ENCODE data around the gene PNMA6E. TPM values are rescaled to one million over a fixed set of nuclear protein-coding genes. Genes with fewer than 3 reads are reported as not detected.

Gene PNMA6E
- total and polyA plus RNA-seq, 2 experiments from 2014 or later, result not detected

DNA sequence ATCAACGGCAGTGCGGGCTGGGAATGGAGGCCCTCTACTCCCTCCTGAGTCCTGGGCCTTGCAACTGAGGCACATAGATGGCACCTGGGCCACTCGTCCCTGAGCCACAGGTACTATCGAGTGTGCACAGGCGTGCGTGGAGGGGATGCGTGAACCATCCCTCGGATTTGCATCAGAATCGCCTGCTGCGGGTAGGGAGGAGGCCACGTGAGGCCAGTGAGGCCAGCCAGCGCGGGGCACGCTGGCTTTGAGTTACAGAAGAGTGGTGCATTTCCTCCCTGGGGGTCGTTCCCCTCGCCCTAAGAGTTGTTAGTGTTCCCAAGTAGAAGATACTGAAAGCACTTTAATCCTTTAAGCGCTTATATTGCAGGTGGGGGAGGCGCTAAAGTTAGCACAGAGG is 20.7 kb upstream of the PNMA6E start (continued):
- TF ChIP-seq, protein P1, sequence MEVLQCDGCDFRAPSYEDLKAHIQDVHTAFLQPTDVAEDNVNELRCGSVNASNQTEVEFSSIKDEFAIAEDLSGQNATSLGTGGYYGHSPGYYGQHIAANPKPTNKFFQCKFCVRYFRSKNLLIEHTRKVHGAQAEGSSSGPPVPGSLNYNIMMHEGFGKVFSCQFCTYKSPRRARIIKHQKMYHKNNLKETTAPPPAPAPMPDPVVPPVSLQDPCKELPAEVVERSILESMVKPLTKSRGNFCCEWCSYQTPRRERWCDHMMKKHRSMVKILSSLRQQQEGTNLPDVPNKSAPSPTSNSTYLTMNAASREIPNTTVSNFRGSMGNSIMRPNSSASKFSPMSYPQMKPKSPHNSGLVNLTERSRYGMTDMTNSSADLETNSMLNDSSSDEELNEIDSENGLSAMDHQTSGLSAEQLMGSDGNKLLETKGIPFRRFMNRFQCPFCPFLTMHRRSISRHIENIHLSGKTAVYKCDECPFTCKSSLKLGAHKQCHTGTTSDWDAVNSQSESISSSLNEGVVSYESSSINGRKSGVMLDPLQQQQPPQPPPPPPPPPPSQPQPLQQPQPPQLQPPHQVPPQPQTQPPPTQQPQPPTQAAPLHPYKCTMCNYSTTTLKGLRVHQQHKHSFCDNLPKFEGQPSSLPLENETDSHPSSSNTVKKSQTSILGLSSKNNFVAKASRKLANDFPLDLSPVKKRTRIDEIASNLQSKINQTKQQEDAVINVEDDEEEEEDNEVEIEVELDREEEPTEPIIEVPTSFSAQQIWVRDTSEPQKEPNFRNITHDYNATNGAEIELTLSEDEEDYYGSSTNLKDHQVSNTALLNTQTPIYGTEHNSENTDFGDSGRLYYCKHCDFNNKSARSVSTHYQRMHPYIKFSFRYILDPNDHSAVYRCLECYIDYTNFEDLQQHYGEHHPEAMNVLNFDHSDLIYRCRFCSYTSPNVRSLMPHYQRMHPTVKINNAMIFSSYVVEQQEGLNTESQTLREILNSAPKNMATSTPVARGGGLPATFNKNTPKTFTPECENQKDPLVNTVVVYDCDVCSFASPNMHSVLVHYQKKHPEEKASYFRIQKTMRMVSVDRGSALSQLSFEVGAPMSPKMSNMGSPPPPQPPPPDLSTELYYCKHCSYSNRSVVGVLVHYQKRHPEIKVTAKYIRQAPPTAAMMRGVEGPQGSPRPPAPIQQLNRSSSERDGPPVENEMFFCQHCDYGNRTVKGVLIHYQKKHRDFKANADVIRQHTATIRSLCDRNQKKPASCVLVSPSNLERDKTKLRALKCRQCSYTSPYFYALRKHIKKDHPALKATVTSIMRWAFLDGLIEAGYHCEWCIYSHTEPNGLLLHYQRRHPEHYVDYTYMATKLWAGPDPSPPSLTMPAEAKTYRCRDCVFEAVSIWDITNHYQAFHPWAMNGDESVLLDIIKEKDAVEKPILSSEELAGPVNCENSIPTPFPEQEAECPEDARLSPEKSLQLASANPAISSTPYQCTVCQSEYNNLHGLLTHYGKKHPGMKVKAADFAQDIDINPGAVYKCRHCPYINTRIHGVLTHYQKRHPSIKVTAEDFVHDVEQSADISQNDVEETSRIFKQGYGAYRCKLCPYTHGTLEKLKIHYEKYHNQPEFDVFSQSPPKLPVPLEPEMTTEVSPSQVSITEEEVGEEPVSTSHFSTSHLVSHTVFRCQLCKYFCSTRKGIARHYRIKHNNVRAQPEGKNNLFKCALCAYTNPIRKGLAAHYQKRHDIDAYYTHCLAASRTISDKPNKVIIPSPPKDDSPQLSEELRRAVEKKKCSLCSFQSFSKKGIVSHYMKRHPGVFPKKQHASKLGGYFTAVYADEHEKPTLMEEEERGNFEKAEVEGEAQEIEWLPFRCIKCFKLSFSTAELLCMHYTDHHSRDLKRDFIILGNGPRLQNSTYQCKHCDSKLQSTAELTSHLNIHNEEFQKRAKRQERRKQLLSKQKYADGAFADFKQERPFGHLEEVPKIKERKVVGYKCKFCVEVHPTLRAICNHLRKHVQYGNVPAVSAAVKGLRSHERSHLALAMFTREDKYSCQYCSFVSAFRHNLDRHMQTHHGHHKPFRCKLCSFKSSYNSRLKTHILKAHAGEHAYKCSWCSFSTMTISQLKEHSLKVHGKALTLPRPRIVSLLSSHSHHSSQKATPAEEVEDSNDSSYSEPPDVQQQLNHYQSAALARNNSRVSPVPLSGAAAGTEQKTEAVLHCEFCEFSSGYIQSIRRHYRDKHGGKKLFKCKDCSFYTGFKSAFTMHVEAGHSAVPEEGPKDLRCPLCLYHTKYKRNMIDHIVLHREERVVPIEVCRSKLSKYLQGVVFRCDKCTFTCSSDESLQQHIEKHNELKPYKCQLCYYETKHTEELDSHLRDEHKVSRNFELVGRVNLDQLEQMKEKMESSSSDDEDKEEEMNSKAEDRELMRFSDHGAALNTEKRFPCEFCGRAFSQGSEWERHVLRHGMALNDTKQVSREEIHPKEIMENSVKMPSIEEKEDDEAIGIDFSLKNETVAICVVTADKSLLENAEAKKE (CRISPR knock-in tag; IDR thresholded peaks at IDR 0.05), result no peak
- no peak for TF ChIP-seq NANOG (IDR thresholded peaks at IDR 0.05; ENCODE audit: borderline replicate concordance)
- TF ChIP-seq, protein P2, sequence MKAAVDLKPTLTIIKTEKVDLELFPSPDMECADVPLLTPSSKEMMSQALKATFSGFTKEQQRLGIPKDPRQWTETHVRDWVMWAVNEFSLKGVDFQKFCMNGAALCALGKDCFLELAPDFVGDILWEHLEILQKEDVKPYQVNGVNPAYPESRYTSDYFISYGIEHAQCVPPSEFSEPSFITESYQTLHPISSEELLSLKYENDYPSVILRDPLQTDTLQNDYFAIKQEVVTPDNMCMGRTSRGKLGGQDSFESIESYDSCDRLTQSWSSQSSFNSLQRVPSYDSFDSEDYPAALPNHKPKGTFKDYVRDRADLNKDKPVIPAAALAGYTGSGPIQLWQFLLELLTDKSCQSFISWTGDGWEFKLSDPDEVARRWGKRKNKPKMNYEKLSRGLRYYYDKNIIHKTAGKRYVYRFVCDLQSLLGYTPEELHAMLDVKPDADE (IDR thresholded peaks at IDR 0.05), result no peak
- TF ChIP-seq JUNB (IDR thresholded peaks at IDR 0.05; ENCODE audit: unreplicated experiment), result no peak

DNA sequence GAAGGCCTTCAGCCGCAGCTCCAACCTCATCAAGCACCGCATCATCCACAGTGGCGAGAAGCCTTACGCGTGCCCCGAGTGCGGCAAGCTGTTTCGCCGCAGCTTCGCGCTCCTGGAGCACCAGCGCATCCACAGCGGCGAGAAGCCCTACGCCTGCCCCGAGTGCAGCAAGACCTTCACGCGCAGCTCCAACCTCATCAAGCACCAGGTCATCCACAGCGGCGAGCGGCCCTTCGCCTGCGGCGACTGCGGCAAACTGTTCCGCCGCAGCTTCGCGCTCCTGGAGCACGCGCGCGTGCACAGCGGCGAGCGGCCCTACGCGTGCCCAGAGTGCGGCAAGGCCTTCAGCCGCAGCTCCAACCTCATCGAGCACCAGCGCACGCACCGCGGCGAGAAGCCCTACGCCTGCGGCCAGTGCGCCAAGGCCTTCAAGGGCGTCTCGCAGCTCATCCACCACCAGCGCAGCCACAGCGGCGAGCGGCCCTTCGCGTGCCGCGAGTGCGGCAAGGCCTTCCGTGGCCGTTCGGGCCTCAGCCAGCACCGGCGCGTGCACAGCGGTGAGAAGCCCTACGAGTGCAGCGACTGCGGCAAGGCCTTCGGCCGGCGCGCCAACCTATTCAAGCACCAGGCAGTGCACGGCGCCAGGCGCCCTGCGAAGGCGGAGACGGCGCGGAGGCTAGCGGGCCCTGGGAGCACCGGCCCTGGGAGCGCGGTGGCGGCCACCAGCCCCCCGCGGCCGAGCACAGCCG is 19.9 kb upstream of the PNMA6E start:
- no peak overlapping the region for H3K27ac Mint-ChIP-seq
- H3K36me3 ChIP-seq (ENCODE audit: insufficient read depth), result no peaks in the 10 kb centered on the region
- no peaks in the 10 kb centered on the region for H3K9me2 ChIP-seq (ENCODE audit: insufficient read depth)
- no peaks in the 10 kb centered on the region for H3K36me3 Mint-ChIP-seq (ENCODE audit: low read depth)
- no peaks in the 10 kb centered on the region for H3F3A ChIP-seq (replicated peaks; ENCODE audit: low read depth)
- DNase-seq (ENCODE audit: low spot score) (no peak), ATAC-seq (no peak)
- no peak overlapping the region for H3K27ac ChIP-seq (ENCODE audit: low read depth)
- H3K4me1 ChIP-seq (ENCODE audit: insufficient read depth), result no peaks in the 10 kb centered on the region
- H3K9me3 Mint-ChIP-seq, result no peaks in the 10 kb centered on the region
- H3K79me2 ChIP-seq (replicated peaks; ENCODE audit: insufficient read depth), result no peaks in the 10 kb centered on the region
- H3K27me3 ChIP-seq (ENCODE audit: insufficient read depth), result no peaks in the 10 kb centered on the region
- H3K4me2 ChIP-seq, result no peak overlapping the region
- no peak overlapping the region for H3K4me3 Mint-ChIP-seq
- H3K4me3 ChIP-seq, result no peak overlapping the region
- H4K20me1 ChIP-seq (replicated peaks; ENCODE audit: insufficient read depth), result no peaks in the 10 kb centered on the region
- no peak overlapping the region for H2AFZ ChIP-seq
- peaks cover 11% of the 10 kb centered on the region; the same call in 2 of the 3 replicates for H3K4me1 Mint-ChIP-seq
- peaks cover 7% of the 10 kb centered on the region for H3K27me3 Mint-ChIP-seq (ENCODE audit: insufficient read depth, low read depth, poor library complexity)
- no peak for TF ChIP-seq ZNF114 (CRISPR knock-in tag; IDR thresholded peaks at IDR 0.05)
- TF ChIP-seq, protein P3, sequence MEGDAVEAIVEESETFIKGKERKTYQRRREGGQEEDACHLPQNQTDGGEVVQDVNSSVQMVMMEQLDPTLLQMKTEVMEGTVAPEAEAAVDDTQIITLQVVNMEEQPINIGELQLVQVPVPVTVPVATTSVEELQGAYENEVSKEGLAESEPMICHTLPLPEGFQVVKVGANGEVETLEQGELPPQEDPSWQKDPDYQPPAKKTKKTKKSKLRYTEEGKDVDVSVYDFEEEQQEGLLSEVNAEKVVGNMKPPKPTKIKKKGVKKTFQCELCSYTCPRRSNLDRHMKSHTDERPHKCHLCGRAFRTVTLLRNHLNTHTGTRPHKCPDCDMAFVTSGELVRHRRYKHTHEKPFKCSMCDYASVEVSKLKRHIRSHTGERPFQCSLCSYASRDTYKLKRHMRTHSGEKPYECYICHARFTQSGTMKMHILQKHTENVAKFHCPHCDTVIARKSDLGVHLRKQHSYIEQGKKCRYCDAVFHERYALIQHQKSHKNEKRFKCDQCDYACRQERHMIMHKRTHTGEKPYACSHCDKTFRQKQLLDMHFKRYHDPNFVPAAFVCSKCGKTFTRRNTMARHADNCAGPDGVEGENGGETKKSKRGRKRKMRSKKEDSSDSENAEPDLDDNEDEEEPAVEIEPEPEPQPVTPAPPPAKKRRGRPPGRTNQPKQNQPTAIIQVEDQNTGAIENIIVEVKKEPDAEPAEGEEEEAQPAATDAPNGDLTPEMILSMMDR (conservative IDR thresholded peaks at IDR 0.05; ENCODE audit: low read depth in 2 of 2), result no peak
- TF ChIP-seq EZH2phosphoT487 (IDR thresholded peaks at IDR 0.05; ENCODE audit: unreplicated experiment), result no peak
- no peak for TF ChIP-seq STAT1 (IDR thresholded peaks at IDR 0.05; ENCODE audit: unreplicated experiment)
- no peak for TF ChIP-seq POLR2AphosphoS5 (IDR thresholded peaks at IDR 0.05; ENCODE audit: low read depth)
- no peak for TF ChIP-seq NANOG (IDR thresholded peaks at IDR 0.05; ENCODE audit: borderline replicate concordance)
- TF ChIP-seq, protein P2 (IDR thresholded peaks at IDR 0.05), result no peak
- TF ChIP-seq JUNB (IDR thresholded peaks at IDR 0.05; ENCODE audit: unreplicated experiment), result no peak
